Tibial nerve (tissue), 4 donors: ENCODE data around the gene DNAJC16.

Source experiments
- CTCF ChIP-seq, 5 experiments: fragments of 200-600 bp in 3 of 5; fragments of 450-650 bp in 2 of 5; sonication (generic) in 3 of 5; IDR thresholded peaks; one replicate each; pipeline ENCODE4 v1.5.1; 2016 to 2019; ENCODE audit warnings: antibody characterized with exemption in 5 of 5, mild to moderate bottlenecking in 3 of 5, moderate library complexity in 2 of 5
- EP300 ChIP-seq, 2 donors: sonication (generic); formaldehyde crosslinking; IDR thresholded peaks; one replicate each; pipeline ENCODE4 v1.6.1; 2017; ENCODE audit warnings: antibody characterized with exemption in 2 of 2, mild to moderate bottlenecking in 1 of 2
- POLR2A ChIP-seq, 2 donors: fragments of 450-650 bp; IDR thresholded peaks; one replicate each; pipeline ENCODE4 v1.6.1; 2017; ENCODE audit warnings: antibody characterized with exemption in 2 of 2, mild to moderate bottlenecking in 2 of 2, moderate library complexity in 2 of 2

- TF ChIP-seq CTCF (IDR thresholded peaks at IDR 0.05), result no peak
- TF ChIP-seq POLR2A (IDR thresholded peaks at IDR 0.05), result no peak
- no peak for TF ChIP-seq EP300 (IDR thresholded peaks at IDR 0.05)
These were observed 93.5 kb downstream of the DNAJC16 start for GRCh38 chr1:15620155-15620545.
